Transverse colon (tissue), 4 donors: ENCODE results near the gene OPALIN. TPM values are rescaled to one million over a fixed set of nuclear protein-coding genes. Genes with fewer than 3 reads are reported as not detected.

Experiments
- DNase-seq: peaks from one replicate; pipeline ENCODE4 v3.0.0-alpha.2; 2019
- H3K27ac ChIP-seq, 4 donors: fragments of 200-600 bp; sonication (generic); 2 replicates each; pipeline ENCODE4 v1.5.1; 2016 to 2018; ENCODE audit warnings: inconsistent platforms in 4 of 4
- H3K27me3 ChIP-seq: fragments of 200-600 bp; sonication (generic); 2 replicates; pipeline ENCODE4 v1.5.1; 2017; ENCODE audit warnings: inconsistent platforms
- H3K36me3 ChIP-seq, 4 donors: fragments of 200-600 bp; sonication (generic); 2 replicates each; pipeline ENCODE4 v1.5.1; 2017 to 2019; ENCODE audit warnings: inconsistent platforms in 4 of 4
- H3K4me1 ChIP-seq, 4 donors: fragments of 200-600 bp; sonication (generic); 2 replicates each; pipeline ENCODE4 v1.5.1; 2017 to 2020; ENCODE audit warnings: inconsistent platforms in 4 of 4
- H3K4me3 ChIP-seq, 4 donors: fragments of 200-600 bp; sonication (generic); 1 replicate in 1 of 4; 2 replicates in 3 of 4; pipeline versions ENCODE4 v1.5.1 to v1.6.1; 2017 to 2019; ENCODE audit warnings: inconsistent platforms in 4 of 4
- H3K9me3 ChIP-seq, 2 donors: fragments of 200-600 bp; sonication (generic); 2 replicates each; pipeline ENCODE4 v1.5.1; 2017 to 2019; ENCODE audit warnings: inconsistent platforms in 2 of 2
- EP300 ChIP-seq: sonication (generic); formaldehyde crosslinking; IDR thresholded peaks from one replicate; pipeline ENCODE4 v1.6.1; 2017; ENCODE audit warnings: antibody characterized with exemption, low read depth
- POLR2A ChIP-seq: fragments of 450-650 bp; IDR thresholded peaks from one replicate; pipeline ENCODE4 v1.6.1; 2016; ENCODE audit warnings: antibody characterized with exemption, mild to moderate bottlenecking, moderate library complexity
- POLR2AphosphoS5 ChIP-seq, 3 donors: sonication (generic); formaldehyde crosslinking; IDR thresholded peaks; one replicate each; pipeline ENCODE4 v1.6.1; 2016; ENCODE audit warnings: antibody characterized with exemption in 3 of 3
- WGBS, 2 donors: methylation state at CpG; one replicate each; pipeline ENCODE4 v1.1.5; 2018; ENCODE audit warnings: low coverage in 1 of 2; 5-methylcytosine and 5-hydroxymethylcytosine counted together
- in situ Hi-C, 4 donors: fragments of 200-750 bp; cut with MboI; loops; one replicate each; pipeline versions ENCODE4 v1.15.0 to v1.15.1; 2017; ENCODE audit warnings: low sequenced_read_pairs in 3 of 4, low pct_ligation_motif_present in 1 of 4, low pct_unique_long_range_greater_than_20kb in 1 of 4
- intact Hi-C: fragments of 100-400 bp; cut with DNase I; formaldehyde crosslinking; loops from one replicate; pipeline ENCODE4 v1.15.1; 2023; ENCODE audit warnings: low total_unique reads
- total RNA-seq, 4 donors: library from RNA; depleted of rRNA; stranded (reverse); fragments of >200 nt; gene quantifications; one replicate each; pipeline ENCODE4 v1.1.0, GENCODE V29; 2016
- TF ChIP-seq, protein P1 (sequence below), 5 experiments: fragments of 200-600 bp in 3 of 5; fragments of 450-650 bp in 2 of 5; sonication (generic) in 3 of 5; IDR thresholded peaks; 1 replicate in 2 of 5; 2 replicates in 3 of 5; pipeline ENCODE4 v1.5.1; 2016 to 2017; ENCODE audit warnings: antibody characterized with exemption in 5 of 5, inconsistent platforms in 3 of 5, mild to moderate bottlenecking in 2 of 5, moderate library complexity in 1 of 5

OPALIN gene
- total RNA-seq, 4 donors from 2014 or later, result not detected

DNA sequence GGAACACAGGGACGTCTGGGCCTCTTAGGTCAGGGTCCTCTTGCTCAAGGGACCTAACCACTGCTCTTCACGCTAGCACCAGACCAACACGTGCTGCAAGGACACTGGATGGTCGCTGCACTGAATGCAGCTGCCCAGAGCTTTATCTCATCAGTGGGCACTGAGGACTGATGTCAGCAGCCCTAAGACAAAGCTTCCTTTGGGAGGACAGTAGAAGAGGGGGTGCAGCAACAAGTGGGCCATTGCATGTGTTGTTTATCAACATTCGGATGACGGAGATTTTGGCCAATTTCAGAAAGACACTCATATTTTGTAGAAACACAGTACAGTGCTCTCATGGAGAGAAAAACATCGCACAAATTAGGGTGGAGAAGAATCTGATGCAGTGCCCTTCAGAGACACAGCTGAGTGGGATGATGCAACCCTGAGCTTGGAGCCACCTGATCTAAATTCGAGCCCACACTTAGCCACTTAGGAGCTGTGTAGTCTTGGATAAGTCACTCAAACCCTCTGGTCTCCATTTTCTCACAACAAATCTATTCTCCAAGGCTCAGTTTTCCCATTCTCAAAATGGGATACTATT lies 1.7 kb downstream of the OPALIN start:
- Histone ChIP-seq H3K27me3 (peaks cover 2% of the 10 kb centered on the region), H3K27ac (no peak overlapping the region), H3K36me3 (no peaks in the 10 kb centered on the region), H3K9me3 (no peaks in the 10 kb centered on the region), H3K4me3 (no peak overlapping the region), H3K4me1 (peaks cover 0 to 9% (median 1%) of the 10 kb centered on the region in 4 donors)
- intact Hi-C loops (no loop called here), in situ Hi-C loops (no loop called here)
- no peak for DNase-seq
- 54 to 75% methylated on average over 1 to 8 of the region's 8 CpGs for WGBS, 2 donors
- TF ChIP-seq POLR2A, result no peak
- no peak for TF ChIP-seq EP300
- TF ChIP-seq POLR2AphosphoS5 (IDR thresholded peaks at IDR 0.05), result no peak
- TF ChIP-seq, protein P1, sequence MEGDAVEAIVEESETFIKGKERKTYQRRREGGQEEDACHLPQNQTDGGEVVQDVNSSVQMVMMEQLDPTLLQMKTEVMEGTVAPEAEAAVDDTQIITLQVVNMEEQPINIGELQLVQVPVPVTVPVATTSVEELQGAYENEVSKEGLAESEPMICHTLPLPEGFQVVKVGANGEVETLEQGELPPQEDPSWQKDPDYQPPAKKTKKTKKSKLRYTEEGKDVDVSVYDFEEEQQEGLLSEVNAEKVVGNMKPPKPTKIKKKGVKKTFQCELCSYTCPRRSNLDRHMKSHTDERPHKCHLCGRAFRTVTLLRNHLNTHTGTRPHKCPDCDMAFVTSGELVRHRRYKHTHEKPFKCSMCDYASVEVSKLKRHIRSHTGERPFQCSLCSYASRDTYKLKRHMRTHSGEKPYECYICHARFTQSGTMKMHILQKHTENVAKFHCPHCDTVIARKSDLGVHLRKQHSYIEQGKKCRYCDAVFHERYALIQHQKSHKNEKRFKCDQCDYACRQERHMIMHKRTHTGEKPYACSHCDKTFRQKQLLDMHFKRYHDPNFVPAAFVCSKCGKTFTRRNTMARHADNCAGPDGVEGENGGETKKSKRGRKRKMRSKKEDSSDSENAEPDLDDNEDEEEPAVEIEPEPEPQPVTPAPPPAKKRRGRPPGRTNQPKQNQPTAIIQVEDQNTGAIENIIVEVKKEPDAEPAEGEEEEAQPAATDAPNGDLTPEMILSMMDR (IDR thresholded peaks at IDR 0.05), result no peak

DNA sequence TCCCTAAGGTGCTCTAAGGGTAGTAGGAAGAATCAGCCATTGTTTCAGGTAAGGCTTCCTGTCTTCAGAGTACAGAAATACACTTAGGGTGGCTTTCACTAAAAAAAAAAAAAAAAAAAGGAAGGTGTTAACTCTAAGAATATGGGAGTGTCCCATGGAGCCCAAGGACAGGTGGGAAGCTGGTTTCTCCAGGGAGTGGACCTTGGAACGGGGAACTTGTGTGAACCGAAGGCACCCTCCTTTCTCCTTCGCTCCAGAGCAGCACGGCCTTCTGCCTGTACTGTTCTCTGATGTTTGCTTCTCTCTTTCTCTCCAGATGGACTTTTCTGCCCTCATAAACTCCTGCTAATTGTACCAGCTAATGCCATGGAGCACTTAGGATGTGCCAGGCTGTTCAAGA lies 6.2 kb downstream of the OPALIN start:
- 32 to 43% methylated on average over 4 of the region's 4 CpGs for WGBS, 2 donors
- peak overlapping the region in 1 of 4 donors; percentile 33 for H3K27ac ChIP-seq
- peak; percentile 36 for DNase-seq
- H3K27me3 ChIP-seq, result peaks cover 2% of the 10 kb centered on the region
- intact Hi-C loops, result no loop called here
- TF ChIP-seq POLR2A (no peak), POLR2AphosphoS5 (IDR thresholded peaks at IDR 0.05) (no peak)
- no peaks in the 10 kb centered on the region for H3K9me3 ChIP-seq
- peaks cover 0 to 10% (median 1%) of the 10 kb centered on the region in 4 donors for H3K4me1 ChIP-seq
- in situ Hi-C loops, result no loop called here
- no peaks in the 10 kb centered on the region for H3K36me3 ChIP-seq
- H3K4me3 ChIP-seq, result no peak overlapping the region

DNA sequence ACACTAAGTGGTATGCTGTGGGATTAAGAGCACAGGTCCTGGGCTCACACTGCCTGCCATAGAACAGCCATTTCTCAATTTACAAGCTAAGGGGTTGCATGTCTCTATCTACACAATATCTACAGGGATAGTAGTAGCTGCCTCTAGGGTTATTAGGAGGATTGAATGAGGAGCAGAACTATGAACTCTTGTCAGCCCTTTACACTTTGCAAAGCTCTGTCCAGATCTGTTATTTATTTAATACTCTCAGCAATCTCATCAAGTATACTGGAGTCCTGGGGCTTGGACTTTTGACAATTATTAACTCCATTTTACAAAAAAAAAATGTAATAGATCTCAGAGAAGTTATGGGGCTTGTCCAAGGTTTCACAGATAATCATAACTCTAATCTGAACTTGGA lies 6.8 kb downstream of the OPALIN start:
- Histone ChIP-seq H3K27me3 (no peaks in the 10 kb centered on the region), H3K4me1 (peaks cover 0 to 10% (median 1%) of the 10 kb centered on the region in 4 donors), H3K4me3 (no peak overlapping the region), H3K36me3 (no peaks in the 10 kb centered on the region), H3K27ac (no peak overlapping the region), H3K9me3 (no peaks in the 10 kb centered on the region)
- no peak for DNase-seq
- in situ Hi-C loops (no loop called here), intact Hi-C loops (no loop called here)
- TF ChIP-seq POLR2AphosphoS5 (IDR thresholded peaks at IDR 0.05) (no peak), EP300 (no peak), POLR2A (no peak)
- TF ChIP-seq, protein P1 (IDR thresholded peaks at IDR 0.05), result no peak

DNA sequence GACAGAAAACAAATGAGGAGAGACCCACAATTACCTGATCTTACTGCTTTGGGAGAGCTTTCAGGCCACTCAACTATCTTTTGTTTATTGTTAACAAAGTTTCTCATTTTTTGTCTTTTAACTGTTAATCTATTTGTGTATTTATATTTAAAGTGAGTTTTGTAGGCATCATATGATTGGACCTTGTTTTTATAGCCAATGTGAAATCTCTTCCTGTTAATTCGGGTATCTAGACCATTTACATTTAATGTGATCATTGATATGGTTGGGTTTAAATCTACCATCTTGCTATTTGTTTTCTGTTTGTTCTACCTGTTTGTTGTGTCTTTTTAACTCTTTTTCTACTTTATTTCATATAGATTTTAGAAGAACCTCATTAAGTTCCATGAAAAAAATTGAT lies 12.5 kb downstream of the OPALIN start:
- no peaks in the 10 kb centered on the region for H3K36me3 ChIP-seq
- in situ Hi-C loops (no loop called here), intact Hi-C loops (no loop called here)
- no peak overlapping the region for H3K4me3 ChIP-seq
- DNase-seq, result no peak
- TF ChIP-seq, protein P1 (IDR thresholded peaks at IDR 0.05), result no peak
- TF ChIP-seq EP300 (no peak), POLR2AphosphoS5 (IDR thresholded peaks at IDR 0.05) (no peak), POLR2A (no peak)
- no peaks in the 10 kb centered on the region for H3K4me1 ChIP-seq
- no peak overlapping the region for H3K27ac ChIP-seq
- no peaks in the 10 kb centered on the region for H3K27me3 ChIP-seq
- peaks cover 0 to 11% of the 10 kb centered on the region in 2 donors for H3K9me3 ChIP-seq
- 90 to 100% methylated on average over 1 of the region's 1 CpG for WGBS, 2 donors

DNA sequence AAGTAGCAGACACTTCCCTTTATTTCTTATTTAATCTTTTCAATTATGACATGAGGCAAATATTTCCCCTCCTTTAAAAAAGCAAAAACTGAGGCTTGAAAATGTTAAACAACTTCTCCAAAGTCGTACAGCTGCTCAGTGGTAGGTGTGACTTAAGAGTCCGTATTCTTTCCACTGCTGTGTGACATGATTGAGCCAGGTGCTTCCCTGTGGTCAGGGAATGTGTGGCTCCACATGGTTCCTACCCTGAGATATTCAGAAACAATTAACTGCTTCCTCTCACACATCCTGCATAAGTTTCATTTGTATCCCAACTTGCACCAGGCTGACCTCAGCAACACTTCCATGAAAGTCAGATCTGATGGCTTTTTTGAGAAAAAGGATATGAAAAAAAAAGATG lies 13.6 kb downstream of the OPALIN start:
- no peak for TF ChIP-seq EP300
- TF ChIP-seq POLR2A, result no peak
- TF ChIP-seq, protein P1 (IDR thresholded peaks at IDR 0.05), result no peak
- TF ChIP-seq POLR2AphosphoS5 (IDR thresholded peaks at IDR 0.05), result no peak
- no peak for DNase-seq
- H3K27ac ChIP-seq, result no peak overlapping the region
- intact Hi-C loops, result no loop called here
- no peak overlapping the region for H3K4me3 ChIP-seq
- peaks cover 0 to 11% of the 10 kb centered on the region in 2 donors for H3K9me3 ChIP-seq
- H3K27me3 ChIP-seq, result no peaks in the 10 kb centered on the region
- in situ Hi-C loops, result no loop called here
- no peaks in the 10 kb centered on the region for H3K4me1 ChIP-seq
- WGBS, 2 donors, result 50 to 67% methylated on average over 1 to 2 of the region's 2 CpGs
- H3K36me3 ChIP-seq, result no peaks in the 10 kb centered on the region
